Endothelial cell of umbilical vein (primary cell): ENCODE data around the gene FAM181A. TPM values are rescaled to one million over a fixed set of nuclear protein-coding genes. Genes with fewer than 3 reads are reported as not detected.

Experiments used
- BruUV-seq: library from RNA; stranded (reverse); fragments of 400-500 nt; replicated peaks from 2 replicates; lab custom pipeline; 2021; lab: Mats Ljungman, UMichigan
- CTCF ChIA-PET: fragments of 300-600, 350-600 bp; sonication (Branson Sonifier 250); formaldehyde crosslinking; loops from one replicate; lab custom pipeline; 2021; ENCODE audit warnings: antibody characterized with exemption, inconsistent platforms; lab: Charles Lee
- POLR2A ChIA-PET: fragments of 300-600, 350-600 bp; sonication (Branson Sonifier 250); formaldehyde crosslinking; loops from one replicate; lab custom pipeline; 2021; ENCODE audit warnings: antibody characterized with exemption, inconsistent platforms; lab: Charles Lee
- DNase-seq: peaks from one replicate; pipeline ENCODE4 v3.0.0-alpha.2; 2011; ENCODE audit warnings: low read depth, low spot score
- FAIRE-seq: peaks from 2 replicates; lab custom pipeline; 2011; peaks lifted over from hg19 to GRCh38; lab: Jason Lieb, UNC
- H2AFZ ChIP-seq: 2 replicates; pipeline ENCODE4 v1.6.0; 2012; ENCODE audit warnings: low read depth, low read length, control low read depth, inconsistent platforms
- H3K27ac ChIP-seq: 2 replicates; pipeline ENCODE4 v1.5.1; 2011; ENCODE audit warnings: low read depth, mild to moderate bottlenecking, control low read depth, low read length, moderate library complexity; ENCODE audit not compliant: insufficient read depth
- H3K27me3 ChIP-seq, 2 experiments: 2 replicates each; pipeline versions ENCODE4 v1.6.0 to v1.6.1; 2011; ENCODE audit warnings: low read length in 2 of 2, mixed read lengths in 1 of 2; ENCODE audit not compliant: control insufficient read depth in 2 of 2, insufficient read depth in 2 of 2
- H3K36me3 ChIP-seq, 2 experiments: 2 replicates in 1 of 2; 3 replicates in 1 of 2; pipeline ENCODE4 v1.5.1; 2011; ENCODE audit warnings: low read length in 2 of 2, mild to moderate bottlenecking in 1 of 2, moderate library complexity in 1 of 2; ENCODE audit not compliant: control insufficient read depth in 2 of 2, insufficient read depth in 2 of 2; ENCODE audit errors: extremely low read depth in 1 of 2
- H3K4me1 ChIP-seq: 3 replicates; pipeline ENCODE4 v1.5.1; 2011; ENCODE audit warnings: mild to moderate bottlenecking, low read length; ENCODE audit not compliant: control insufficient read depth, insufficient read depth; ENCODE audit errors: extremely low read depth
- H3K4me2 ChIP-seq: 2 replicates; pipeline ENCODE4 v1.6.1; 2011; ENCODE audit warnings: low read length, control low read depth, mixed read lengths; ENCODE audit not compliant: insufficient read depth
- H3K4me3 ChIP-seq, 3 experiments: fragments of 200-600 bp in 1 of 3; sonication (generic), shearing (Covaris generic) in 1 of 3; replicated peaks in 1 of 3; 2 replicates each; pipeline ENCODE4 v1.5.1; 2011 to 2016; ENCODE audit warnings: control low read depth in 3 of 3, low read length in 3 of 3, mild to moderate bottlenecking in 2 of 3, inconsistent platforms in 1 of 3, low read depth in 1 of 3, moderate library complexity in 1 of 3; ENCODE audit not compliant: insufficient read depth in 1 of 3
- H3K79me2 ChIP-seq: 2 replicates; pipeline ENCODE4 v1.6.0; 2012; ENCODE audit warnings: low read length, inconsistent platforms; ENCODE audit not compliant: control insufficient read depth, insufficient read depth
- H3K9ac ChIP-seq: replicated peaks from 2 replicates; pipeline ENCODE3; 2011; ENCODE audit warnings: low read length, control low read depth; ENCODE audit not compliant: insufficient read depth; ENCODE audit errors: extremely low read depth
- H3K9me1 ChIP-seq: replicated peaks from 3 replicates; pipeline ENCODE4 v1.6.0; 2011; ENCODE audit warnings: mild to moderate bottlenecking, low read length; ENCODE audit not compliant: control insufficient read depth, insufficient read depth; ENCODE audit errors: extremely low read depth
- H3K9me3 ChIP-seq: replicated peaks from 2 replicates; pipeline ENCODE4 v1.5.1; 2012; ENCODE audit warnings: low read length, inconsistent platforms; ENCODE audit not compliant: control insufficient read depth, insufficient read depth
- H4K20me1 ChIP-seq: replicated peaks from 2 replicates; pipeline ENCODE3; 2011; ENCODE audit warnings: mild to moderate bottlenecking, low read length; ENCODE audit not compliant: control insufficient read depth, insufficient read depth; ENCODE audit errors: extremely low read depth
- CTCF ChIP-seq, 2 donors: IDR thresholded peaks; 1 replicate in 1 of 2; 2 replicates in 1 of 2; pipeline ENCODE4 v1.5.1; 2011; ENCODE audit warnings: low read length in 2 of 2, mild to moderate bottlenecking in 2 of 2, moderate library complexity in 2 of 2, control low read depth in 1 of 2, inconsistent platforms in 1 of 2, low read depth in 1 of 2; ENCODE audit not compliant: insufficient read depth in 1 of 2; ENCODE audit errors: extremely low read depth in 1 of 2
- EZH2 ChIP-seq: IDR thresholded peaks from 2 replicates; pipeline ENCODE4 v1.6.1; 2012; ENCODE audit warnings: borderline replicate concordance, low read depth, mild to moderate bottlenecking, moderate library complexity, low read length, inconsistent platforms; ENCODE audit not compliant: severe bottlenecking
- MAX ChIP-seq: IDR thresholded peaks from 2 replicates; pipeline ENCODE4 v1.6.1; 2011; ENCODE audit not compliant: insufficient read depth, insufficient read length
- POLR2A ChIP-seq: IDR thresholded peaks from 2 replicates; pipeline ENCODE4 v1.6.1; 2012; ENCODE audit warnings: low read depth, mild to moderate bottlenecking, control low read depth, low read length
- dilution Hi-C: fragments of 300-500 bp; cut with MboI; formaldehyde crosslinking; loops from one replicate; pipeline ENCODE4 v1.15.0; 2019; ENCODE audit warnings: low sequenced_read_pairs; ENCODE audit not compliant: extremely low pct_ligation_motif_present
- intact Hi-C: fragments of 100-400 bp; cut with micrococcal nuclease; formaldehyde crosslinking; loops from one replicate; pipeline ENCODE4 v1.10.0; 2022
- polyA plus RNA-seq, 4 experiments: library from polyadenylated mRNA; depleted of rRNA in 3 of 4; stranded (reverse) in 3 of 4; unstranded in 1 of 4; fragments of >200 nt; gene quantifications; 2 replicates each; pipeline versions ENCODE4 v1.2.1 to v1.2.3, GENCODE V29; 2011 to 2012; ENCODE audit warnings: missing spikeins in 1 of 4
- total RNA-seq: library from RNA; stranded (reverse); gene quantifications from 2 replicates; pipeline ENCODE4 v1.2.3, GENCODE V29; 2021

FAM181A gene
- total and polyA plus RNA-seq, 2 donors (not counting 3 experiments of a cell fraction or from before 2014, with no cell fraction given): not detected

GRCh38 chr14:93939304-93940229 is 12.4 kb downstream of the FAM181A start:
- no peaks in the 10 kb centered on the region for H4K20me1 ChIP-seq
- peak; percentile 53 for DNase-seq
- no TSS peak for BruUV-seq
- peak; percentile 18 for FAIRE-seq
- ChIA-PET CTCF (interaction anchor here (0.7 to 10.0 kb wide), 46 partner anchors 8 to 824 kb away, joined by 3 to 368 read pairs (median 6); partner anchors contain the start of genes ASB2, CCDC197, FAM181A and IFI27L2), POLR2A (no interaction called here)
- intact Hi-C loops (loop anchor here (1.0 kb wide), 3 partner anchors 62 to 241 kb away; no protein-coding TSS in a partner anchor), dilution Hi-C loops (no loop called here)
- peak overlapping the region; percentile 78 for H2AFZ ChIP-seq
- peaks cover 0 to 3% of the 10 kb centered on the region in 2 experiments for H3K27me3 ChIP-seq
- no peak overlapping the region for H3K9ac ChIP-seq
- no peaks in the 10 kb centered on the region for H3K36me3 ChIP-seq
- no peak overlapping the region for H3K4me3 ChIP-seq
- H3K9me3 ChIP-seq: no peaks in the 10 kb centered on the region
- no peaks in the 10 kb centered on the region for H3K4me1 ChIP-seq
- H3K4me2 ChIP-seq: no peak overlapping the region
- TF ChIP-seq EZH2 (no peak), MAX (no peak), POLR2A (no peak), CTCF (IDR thresholded peaks at IDR 0.05; ENCODE audit: extremely low read depth in 1 of 2, insufficient read depth in 1 of 2, low read depth in 1 of 2, low read length in 2 of 2) (peak; percentile 74 to 77)
- no peak overlapping the region for H3K27ac ChIP-seq
- no peaks in the 10 kb centered on the region for H3K9me1 ChIP-seq
- H3K79me2 ChIP-seq: no peaks in the 10 kb centered on the region
